Measurements from ENCODE around the gene VAT1L.

The VAT1L gene

DNA sequence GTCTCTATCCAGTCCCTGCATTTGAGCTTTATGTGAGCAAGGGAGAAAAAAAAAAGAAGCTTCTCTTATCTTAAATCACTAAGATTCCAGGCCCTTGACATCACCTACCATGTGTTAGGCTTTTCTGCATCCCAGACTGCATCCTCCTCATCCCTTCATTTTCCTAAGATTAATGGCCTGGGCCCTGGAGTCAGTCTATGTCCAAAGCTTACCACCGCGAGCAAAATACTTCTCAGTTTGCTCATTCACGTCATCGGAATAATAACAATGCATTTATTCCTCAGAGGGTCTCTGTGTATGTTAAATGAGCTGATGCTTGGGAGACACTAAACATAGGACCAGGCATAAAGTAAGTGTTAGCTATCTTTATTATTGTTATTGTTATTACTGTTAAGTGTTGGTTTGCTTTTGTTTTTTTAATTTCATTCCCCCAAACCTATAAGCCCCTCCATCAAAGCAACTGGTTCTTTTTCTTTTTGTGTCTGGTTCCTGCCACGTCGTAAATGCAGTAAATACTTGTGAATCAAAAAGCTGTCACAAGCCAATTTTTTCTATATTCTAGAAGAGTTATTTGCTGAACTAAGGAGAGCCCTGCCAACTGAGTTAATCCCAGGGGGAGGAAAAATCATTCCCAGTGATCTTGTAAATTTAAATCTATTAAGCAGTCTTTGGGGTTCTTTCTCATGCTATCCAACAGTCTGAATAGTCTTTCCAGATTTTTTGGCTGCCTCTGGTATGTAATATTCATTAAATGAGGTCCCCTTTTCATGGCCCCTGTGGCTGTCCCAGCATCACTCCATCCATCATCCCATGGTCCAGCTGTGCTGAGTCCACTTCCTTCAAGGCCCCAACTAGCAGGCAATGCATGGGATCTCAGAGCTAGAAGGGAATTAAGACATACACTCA lies 46.5 kb downstream of the VAT1L start:
- no peak for DNase-seq (ENCODE audit: low read depth)

DNA sequence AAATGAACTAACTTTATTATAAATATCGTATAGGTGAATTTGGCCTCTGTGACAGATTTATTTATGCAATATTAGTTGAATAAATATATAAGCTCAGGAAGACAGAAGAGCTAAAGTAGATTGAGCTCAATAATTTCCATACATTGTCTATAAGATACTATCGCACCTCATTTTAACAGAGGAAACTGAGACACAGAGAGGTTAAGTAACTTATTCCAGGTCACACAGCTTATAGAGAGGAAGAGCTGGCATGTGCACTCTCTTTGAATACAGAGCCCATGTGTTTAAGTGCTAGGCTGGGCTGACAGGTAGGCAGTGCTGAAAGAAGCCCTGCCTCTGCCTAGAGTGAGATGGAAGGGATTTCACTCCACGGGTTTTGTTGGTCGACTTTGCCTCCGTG lies 48.4 kb downstream of the VAT1L start:
- DNase-seq (ENCODE audit: low read depth), result no peak

GRCh38 chr16:77838597-77839255 lies 50.4 kb downstream of the VAT1L start:
- DNase-seq (ENCODE audit: low read depth), result no peak

DNA sequence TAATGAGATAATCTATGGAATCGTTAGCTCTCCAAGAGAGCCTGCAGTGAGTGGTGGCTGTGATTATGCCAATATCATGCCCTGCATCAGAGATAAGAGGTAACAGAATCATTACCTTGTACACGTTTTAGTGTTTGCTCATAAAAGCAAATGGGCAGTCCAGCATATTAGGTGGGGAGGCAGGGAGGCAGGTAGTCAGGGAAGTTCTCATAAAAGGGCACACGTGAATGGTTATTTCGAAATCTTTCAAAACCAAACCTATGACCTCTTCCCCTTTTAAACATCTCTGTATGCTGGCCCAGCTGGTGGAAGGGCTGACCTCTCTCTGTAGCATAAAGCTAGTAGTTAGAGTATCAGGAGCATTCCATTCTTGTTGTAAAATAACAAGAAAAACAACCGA lies 51.7 kb downstream of the VAT1L start:
- DNase-seq (ENCODE audit: low read depth), result no peak

GRCh38 chr16:77840673-77841501 lies 52.5 kb downstream of the VAT1L start:
- no peak for DNase-seq (ENCODE audit: low read depth)

- DNase-seq (ENCODE audit: low read depth), result no peak
Observed at GRCh38 chr16:77841502-77841763, 53.1 kb downstream of the VAT1L start.

GRCh38 chr16:77842468-77842867 lies 54.1 kb downstream of the VAT1L start:
- no peak for DNase-seq (ENCODE audit: low read depth)

DNA sequence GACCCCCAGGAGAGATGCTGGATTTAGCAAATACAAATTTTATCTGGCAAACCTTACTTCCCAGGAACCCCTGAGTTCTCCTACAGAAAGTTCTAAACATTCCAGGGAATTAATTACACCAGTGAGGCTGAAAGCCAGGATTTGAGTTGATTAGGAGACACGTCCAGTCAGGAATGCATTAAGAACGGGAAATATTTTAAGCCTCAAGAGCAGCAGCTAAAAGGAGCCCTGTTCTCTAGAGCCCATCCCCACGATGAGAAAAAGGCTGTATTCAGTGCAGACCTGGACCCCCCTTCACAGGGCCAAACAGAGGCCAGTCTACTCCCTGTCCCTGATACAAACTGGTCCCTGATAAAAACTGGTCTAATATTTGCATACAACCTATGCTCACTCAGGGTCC lies 55.0 kb downstream of the VAT1L start:
- no peak for DNase-seq (ENCODE audit: low read depth)

- DNase-seq (ENCODE audit: low read depth), result no peak
Observed at GRCh38 chr16:77844801-77845200, 56.4 kb downstream of the VAT1L start.

GRCh38 chr16:77849646-77850258 lies 61.4 kb downstream of the VAT1L start:
- DNase-seq (ENCODE audit: low read depth), result no peak

DNA sequence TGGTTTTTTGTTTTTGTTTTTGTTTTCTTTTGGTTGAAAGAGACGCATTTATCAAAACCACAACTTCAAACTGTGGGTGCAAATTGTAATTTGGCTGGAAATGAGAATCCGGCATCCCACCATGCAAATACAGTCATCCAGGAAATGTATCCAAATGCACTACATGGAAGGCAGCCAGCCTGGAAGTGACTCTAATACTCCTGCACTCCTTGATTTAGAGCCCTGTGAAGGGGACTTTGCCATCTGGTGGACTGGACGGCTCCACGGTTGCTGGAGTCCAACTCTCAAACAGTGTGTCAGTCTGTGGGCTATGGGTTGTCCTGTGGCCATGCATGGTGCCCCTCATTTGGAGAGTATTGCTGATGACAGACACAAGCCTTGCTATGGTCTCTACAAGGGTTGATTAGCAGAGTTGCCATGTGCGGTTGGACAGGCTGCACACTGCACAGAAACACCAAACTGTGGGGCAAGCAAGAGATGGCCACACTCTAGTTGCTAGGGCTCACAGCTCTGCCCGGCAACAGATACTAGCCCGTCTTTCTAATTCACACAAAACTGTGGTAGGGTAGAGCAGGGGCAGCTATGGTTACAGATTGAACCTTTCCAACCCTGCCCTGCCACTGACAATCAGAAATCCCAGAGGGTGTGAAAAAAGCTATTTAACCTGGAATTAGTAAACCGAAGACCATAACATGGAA lies 62.4 kb downstream of the VAT1L start:
- DNase-seq (ENCODE audit: low read depth), result no peak

- no peak for DNase-seq (ENCODE audit: low read depth)
Observed at GRCh38 chr16:77853161-77853560, 64.8 kb downstream of the VAT1L start.

- DNase-seq (ENCODE audit: low read depth), result no peak
Observed at GRCh38 chr16:77856438-77857160, 68.2 kb downstream of the VAT1L start.

DNA sequence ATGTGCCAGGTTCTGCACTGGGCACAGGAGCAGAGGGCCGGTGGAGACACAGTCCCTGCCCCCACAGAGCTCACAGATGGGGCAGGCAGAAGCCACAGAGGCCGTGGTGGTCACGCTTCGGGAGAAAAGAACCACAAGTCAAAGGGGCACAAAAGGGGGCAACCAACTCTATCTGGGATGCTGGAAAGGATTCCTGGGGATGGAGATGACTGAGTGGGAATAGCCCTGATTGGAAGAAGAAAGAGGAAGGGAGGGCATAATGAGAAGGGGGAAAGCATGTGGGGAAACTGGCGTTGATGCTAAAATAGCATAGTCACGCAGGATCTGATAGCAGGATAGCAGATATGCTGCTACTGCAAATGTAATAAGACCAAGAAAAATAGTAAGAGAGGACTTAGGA lies 69.7 kb downstream of the VAT1L start:
- DNase-seq (ENCODE audit: low read depth), result no peak

DNA sequence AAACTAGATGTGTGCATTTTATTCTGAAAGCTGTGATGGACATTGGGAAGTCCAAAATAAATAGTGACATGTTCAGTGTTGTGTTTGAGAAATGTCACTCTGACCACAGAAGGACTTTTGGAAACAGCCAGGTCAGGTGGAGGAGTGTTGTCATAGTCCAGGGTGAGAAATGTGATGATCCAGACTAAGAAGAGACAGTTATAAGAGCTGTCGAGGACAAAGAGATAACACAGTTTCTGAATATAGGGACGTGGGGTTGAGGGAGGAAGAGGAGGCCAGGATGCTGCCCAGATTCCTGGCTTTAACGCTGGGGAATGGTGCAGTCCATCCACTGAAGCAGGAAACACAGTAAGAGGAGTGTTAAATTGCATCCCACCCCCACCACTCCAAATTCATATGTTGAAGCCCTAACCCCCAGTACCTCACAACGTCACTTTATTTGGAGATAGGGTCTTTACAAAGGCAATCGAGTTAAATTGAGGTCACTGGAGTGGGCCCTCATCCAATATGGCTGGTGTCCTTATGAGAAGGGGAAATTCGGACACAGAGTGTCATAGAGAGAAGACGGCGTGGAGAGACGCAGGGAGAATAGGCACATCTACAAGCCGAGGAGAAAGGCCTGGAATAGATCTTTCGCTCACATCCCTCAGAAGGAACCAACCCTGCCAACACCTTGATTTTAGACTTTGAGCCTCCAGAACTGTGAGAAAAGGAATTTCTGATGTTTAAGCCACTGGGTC lies 71.3 kb downstream of the VAT1L start:
- DNase-seq (ENCODE audit: low read depth), result no peak

GRCh38 chr16:77860953-77861352 lies 72.6 kb downstream of the VAT1L start:
- DNase-seq (ENCODE audit: low read depth), result no peak

DNA sequence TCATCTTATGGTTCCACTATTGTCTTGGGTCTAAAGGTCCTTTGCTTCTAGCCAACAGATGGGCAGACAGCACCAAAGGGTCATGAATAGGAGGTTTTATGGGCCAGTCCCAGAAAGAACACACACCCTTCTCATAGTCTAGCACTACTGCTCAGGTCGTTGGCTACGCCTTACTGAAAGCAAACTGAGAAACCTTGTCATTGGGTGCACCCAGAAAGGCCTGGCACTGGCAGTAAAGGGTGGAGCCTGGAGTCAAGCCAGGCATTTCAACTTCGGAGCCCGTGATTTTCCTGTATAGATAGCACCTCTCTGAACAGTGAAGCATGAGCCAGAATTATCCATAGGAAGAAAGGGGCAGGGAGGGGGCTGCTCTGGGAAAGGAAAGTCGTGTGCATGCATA lies 74.9 kb downstream of the VAT1L start:
- DNase-seq (ENCODE audit: low read depth), result no peak

DNA sequence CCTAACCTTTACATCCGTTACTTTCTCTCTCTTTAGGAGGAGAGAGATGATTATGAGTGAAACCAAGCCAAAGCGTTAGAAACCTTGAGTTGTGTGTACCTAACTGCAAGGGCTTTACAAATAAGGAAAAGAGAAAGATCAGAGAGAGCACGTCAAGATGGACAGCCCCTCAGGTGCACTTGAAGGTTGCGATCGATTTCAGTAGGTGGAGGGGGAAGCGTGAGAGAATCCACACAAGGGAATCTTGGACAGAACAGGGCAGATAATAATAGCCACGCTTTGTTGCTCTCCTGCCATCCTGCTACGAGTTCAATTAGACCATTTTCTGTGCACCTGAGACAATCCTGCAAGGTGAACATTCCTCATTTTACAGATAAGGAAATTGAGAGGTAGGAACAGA lies 78.4 kb downstream of the VAT1L start:
- no peak for DNase-seq (ENCODE audit: low read depth)

DNA sequence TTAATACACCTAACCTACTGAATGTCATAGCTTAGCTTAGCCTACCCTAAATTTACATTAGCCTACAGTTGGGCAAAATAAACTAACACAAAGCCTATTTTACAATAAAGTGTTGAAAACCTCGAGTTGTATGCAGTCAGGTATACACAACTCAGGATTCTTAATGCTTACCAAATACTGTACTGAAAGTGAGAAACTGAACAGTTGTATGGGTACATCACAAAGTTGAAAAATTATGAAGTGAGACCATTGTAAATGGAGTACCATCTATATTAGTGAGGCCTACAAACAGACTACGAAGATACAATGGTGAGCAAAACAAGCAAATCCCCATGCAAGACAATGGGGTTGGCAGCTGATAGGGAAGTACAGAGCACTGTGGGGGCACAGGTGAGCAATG lies 79.7 kb downstream of the VAT1L start:
- DNase-seq (ENCODE audit: low read depth), result no peak

GRCh38 chr16:77868478-77868877 lies 80.1 kb downstream of the VAT1L start:
- no peak for DNase-seq (ENCODE audit: low read depth)
